ENCODE results near the gene GPR137.

- TF ChIP-seq CTCF (IDR thresholded peaks at IDR 0.05) (peak in 3 of 5 experiments; percentile 16 to 39 (median 21)), POLR2A (IDR thresholded peaks at IDR 0.05) (peak; percentile 54), POLR2AphosphoS5 (IDR thresholded peaks at IDR 0.05) (peak in 2 of 3 donors; percentile 48 to 65), EP300 (IDR thresholded peaks at IDR 0.05; ENCODE audit: low read depth) (no peak)
These were observed 38.5 kb upstream of the GPR137 start, which contains the start of gene PPP1R14B for GRCh38 chr11:64246871-64247728.

All from transverse colon (tissue), 4 donors.